GM23248 (cell line): ENCODE measurements around the gene DOK1.

ENCODE experiments used
- EZH2 ChIP-seq: fragments of 200-600 bp; sonication (generic); IDR thresholded peaks from 2 replicates; pipeline ENCODE4 v1.6.1; 2018; ENCODE audit warnings: antibody characterized with exemption, mild to moderate bottlenecking; ENCODE audit not compliant: insufficient read depth, poor library complexity, severe bottlenecking
- EZH2phosphoT487 ChIP-seq: fragments of 200-600 bp; sonication (generic); IDR thresholded peaks from 2 replicates; pipeline ENCODE4 v1.6.1; 2018; ENCODE audit warnings: antibody characterized with exemption, moderate library complexity, mild to moderate bottlenecking, low read depth; ENCODE audit not compliant: insufficient read depth

DNA sequence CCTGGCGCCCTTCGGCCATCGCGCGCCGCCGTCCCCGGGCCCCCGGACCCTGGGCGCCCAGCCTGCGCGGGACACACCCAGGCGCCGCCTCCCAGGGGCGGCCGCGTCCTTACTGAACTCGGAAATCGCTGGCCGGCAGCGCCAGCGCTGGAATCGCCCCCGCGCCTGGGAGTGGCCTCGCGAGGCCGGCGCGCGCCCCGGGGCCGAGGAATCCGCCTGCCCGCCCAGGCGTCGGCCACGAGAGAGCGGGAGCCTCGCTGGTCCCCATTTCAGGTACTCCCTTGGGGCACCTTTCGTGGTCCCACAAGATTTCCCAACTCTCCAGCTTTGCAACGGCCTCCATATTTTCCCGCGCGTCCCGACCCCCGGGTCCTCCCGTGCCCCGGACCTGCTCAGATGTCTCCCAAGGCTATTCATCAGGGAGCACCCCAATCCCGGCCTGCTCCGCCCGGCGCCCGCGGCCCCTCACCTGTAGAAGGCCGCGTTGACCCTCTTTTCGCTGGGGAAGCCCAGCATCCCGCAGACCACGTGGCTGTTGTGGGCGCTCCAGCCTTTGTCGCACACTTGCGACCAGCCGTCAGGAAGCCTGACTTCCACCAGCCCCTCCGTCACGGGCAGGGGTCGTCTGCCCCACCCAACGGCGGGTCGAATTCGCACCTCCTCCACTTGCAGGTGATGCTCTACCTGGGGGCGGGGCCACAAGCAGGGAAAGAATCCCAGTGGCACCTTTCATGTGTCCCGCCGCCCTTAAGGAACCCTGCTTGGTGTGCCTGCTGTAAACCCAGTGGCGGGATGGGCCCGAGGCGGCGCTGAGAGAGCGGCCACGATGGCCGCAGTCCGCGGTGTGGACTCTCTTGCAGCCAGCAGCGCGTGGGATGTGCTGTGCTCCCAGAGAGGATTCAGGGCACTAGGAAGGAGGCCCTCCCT lies 5.4 kb upstream of the DOK1 start:
- no peak for TF ChIP-seq EZH2
- TF ChIP-seq EZH2phosphoT487 = no peak
